ENCODE results near the gene POLR2E. TPM values are rescaled to one million over a fixed set of nuclear protein-coding genes. Genes with fewer than 3 reads are reported as not detected.

The POLR2E gene
- total and polyA plus RNA-seq, 2 of the 13 experiments (the other 11 are each of a cell fraction or from before 2014, with no cell fraction given): 140 to 272 TPM

- TF ChIP-seq NCOA1 (CRISPR knock-in tag; IDR thresholded peaks at IDR 0.05) (no peak), ZNF850 (CRISPR knock-in tag; conservative IDR thresholded peaks at IDR 0.05) (peak; percentile 86; the same call in 1 of the 2 replicates), SALL1 (CRISPR knock-in tag; IDR thresholded peaks at IDR 0.05) (peak; percentile 70), KAT7 (CRISPR knock-in tag; IDR thresholded peaks at IDR 0.05; ENCODE audit: borderline replicate concordance) (no peak), ISL2 (CRISPR knock-in tag; IDR thresholded peaks at IDR 0.05) (no peak), GRHL1 (CRISPR knock-in tag; conservative IDR thresholded peaks at IDR 0.05) (no peak), UBTF (CRISPR knock-in tag; IDR thresholded peaks at IDR 0.05) (peak; percentile 93), JDP2 (CRISPR knock-in tag; IDR thresholded peaks at IDR 0.05; ENCODE audit: borderline replicate concordance) (no peak), ZNF75D (CRISPR knock-in tag; IDR thresholded peaks at IDR 0.05; ENCODE audit: borderline replicate concordance) (no peak), SMAD3 (CRISPR knock-in tag; IDR thresholded peaks at IDR 0.05) (no peak), ZNF414 (CRISPR knock-in tag; IDR thresholded peaks at IDR 0.05) (no peak), NR2F2 (IDR thresholded peaks at IDR 0.05; ENCODE audit: borderline replicate concordance, low read depth) (no peak), KLF13 (CRISPR knock-in tag; IDR thresholded peaks at IDR 0.05) (no peak), SNAPC5 (CRISPR knock-in tag; IDR thresholded peaks at IDR 0.05; ENCODE audit: borderline replicate concordance) (0 out of 2 replicates have a peak, but pooled peaks have one; percentile 62), ATF7 (IDR thresholded peaks at IDR 0.05) (no peak), ATF7 (CRISPR knock-in tag; IDR thresholded peaks at IDR 0.05) (no peak), ZNF274 (CRISPR knock-in tag; IDR thresholded peaks at IDR 0.05) (no peak), ARNT2 (CRISPR knock-in tag; IDR thresholded peaks at IDR 0.05; ENCODE audit: low read depth) (peak; percentile 90), ZBTB44 (CRISPR knock-in tag; IDR thresholded peaks at IDR 0.05) (0 out of 2 replicates have a peak, but pooled peaks have one; percentile 41), ZNF33A (CRISPR knock-in tag; IDR thresholded peaks at IDR 0.05; ENCODE audit: borderline replicate concordance) (no peak), RARG (CRISPR knock-in tag; IDR thresholded peaks at IDR 0.05; ENCODE audit: low read depth) (no peak), ZBTB7B (CRISPR knock-in tag; IDR thresholded peaks at IDR 0.05) (no peak), PTBP1 (IDR thresholded peaks at IDR 0.05; ENCODE audit: low read depth, low read length, poor library complexity, severe bottlenecking) (no peak), ZNF589 (CRISPR knock-in tag; conservative IDR thresholded peaks at IDR 0.05) (no peak), ZNF614 (CRISPR knock-in tag; IDR thresholded peaks at IDR 0.05; ENCODE audit: borderline replicate concordance) (peak; percentile 48; the same call in 1 of the 2 replicates)
These were observed 8.6 kb upstream of the POLR2E start, which contains the start of gene GPX4 (continued) for GRCh38 chr19:1103708-1104310.
